Measurements from ENCODE around the gene AKAP8L. TPM values are rescaled to one million over a fixed set of nuclear protein-coding genes. Genes with fewer than 3 reads are reported as not detected.

AKAP8L gene
- polyA plus RNA-seq, 2 donors, result 37.9 to 75.5 TPM

- no peaks in the 10 kb centered on the region for H3K9me3 ChIP-seq (ENCODE audit: control insufficient read depth in 2 of 2, insufficient read depth in 1 of 2, low read depth in 1 of 2, low read length in 1 of 2)
- H3K27ac ChIP-seq (ENCODE audit: low read depth in 2 of 2, low read length in 1 of 2), result peak overlapping the region; percentile 13 to 67
- 4 to 8% methylated on average over 32 to 43 of the region's 43 CpGs for WGBS, 2 donors
- peak overlapping the region; percentile 43 to 66 for H3K4me3 ChIP-seq (ENCODE audit: low read depth in 1 of 2, low read length in 2 of 2)
- no peaks in the 10 kb centered on the region for H3K36me3 ChIP-seq (ENCODE audit: control insufficient read depth in 2 of 2, insufficient read depth in 2 of 2, low read length in 1 of 2)
- peaks cover 10 to 13% of the 10 kb centered on the region in 2 donors for H3K4me1 ChIP-seq (ENCODE audit: control insufficient read depth in 2 of 2, insufficient read depth in 2 of 2, low read length in 1 of 2)
- no peaks in the 10 kb centered on the region for H3K27me3 ChIP-seq (ENCODE audit: control insufficient read depth in 1 of 2, insufficient read depth in 2 of 2, low read length in 2 of 2)
Observed at GRCh38 chr19:15448778-15449619, 30.2 kb upstream of the AKAP8L start.

GRCh38 chr19:15448044-15448777 is 29.4 kb upstream of the AKAP8L start:
- Histone ChIP-seq H3K27ac (ENCODE audit: low read depth in 2 of 2, low read length in 1 of 2) (no peak overlapping the region), H3K4me3 (ENCODE audit: low read depth in 1 of 2, low read length in 2 of 2) (no peak overlapping the region), H3K9me3 (ENCODE audit: control insufficient read depth in 2 of 2, insufficient read depth in 1 of 2, low read depth in 1 of 2, low read length in 1 of 2) (no peaks in the 10 kb centered on the region), H3K36me3 (ENCODE audit: control insufficient read depth in 2 of 2, insufficient read depth in 2 of 2, low read length in 1 of 2) (no peaks in the 10 kb centered on the region), H3K4me1 (ENCODE audit: control insufficient read depth in 2 of 2, insufficient read depth in 2 of 2, low read length in 1 of 2) (peaks cover 8 to 13% of the 10 kb centered on the region in 2 donors), H3K27me3 (ENCODE audit: control insufficient read depth in 1 of 2, insufficient read depth in 2 of 2, low read length in 2 of 2) (no peaks in the 10 kb centered on the region)
- WGBS, 2 donors, result 59 to 63% methylated on average over 17 of the region's 17 CpGs

GRCh38 chr19:15447057-15447456 is 28.3 kb upstream of the AKAP8L start:
- H3K4me1 ChIP-seq (ENCODE audit: control insufficient read depth in 2 of 2, insufficient read depth in 2 of 2, low read length in 1 of 2), result peaks cover 2 to 5% of the 10 kb centered on the region in 2 donors

GRCh38 chr19:15445807-15446376 is 27.1 kb upstream of the AKAP8L start:
- Histone ChIP-seq H3K36me3 (ENCODE audit: control insufficient read depth in 2 of 2, insufficient read depth in 2 of 2, low read length in 1 of 2) (no peaks in the 10 kb centered on the region), H3K27ac (ENCODE audit: low read depth in 2 of 2, low read length in 1 of 2) (no peak overlapping the region), H3K27me3 (ENCODE audit: control insufficient read depth in 1 of 2, insufficient read depth in 2 of 2, low read length in 2 of 2) (no peaks in the 10 kb centered on the region), H3K4me1 (ENCODE audit: control insufficient read depth in 2 of 2, insufficient read depth in 2 of 2, low read length in 1 of 2) (peaks cover 2 to 5% of the 10 kb centered on the region in 2 donors), H3K4me3 (ENCODE audit: low read depth in 1 of 2, low read length in 2 of 2) (no peak overlapping the region), H3K9me3 (ENCODE audit: control insufficient read depth in 2 of 2, insufficient read depth in 1 of 2, low read depth in 1 of 2, low read length in 1 of 2) (no peaks in the 10 kb centered on the region)
- WGBS, 2 donors, result 72 to 74% methylated on average over 7 of the region's 7 CpGs

More at GRCh38 chr19:15447057-15447456, 28.3 kb upstream of the AKAP8L start:
- WGBS, 2 donors, result 84 to 92% methylated on average over 4 of the region's 4 CpGs
- H3K9me3 ChIP-seq (ENCODE audit: control insufficient read depth in 2 of 2, insufficient read depth in 1 of 2, low read depth in 1 of 2, low read length in 1 of 2), result no peaks in the 10 kb centered on the region
- H3K27me3 ChIP-seq (ENCODE audit: control insufficient read depth in 1 of 2, insufficient read depth in 2 of 2, low read length in 2 of 2), result no peaks in the 10 kb centered on the region
- no peak overlapping the region for H3K27ac ChIP-seq (ENCODE audit: low read depth in 2 of 2, low read length in 1 of 2)
- H3K4me3 ChIP-seq (ENCODE audit: low read depth in 1 of 2, low read length in 2 of 2), result no peak overlapping the region
- H3K36me3 ChIP-seq (ENCODE audit: control insufficient read depth in 2 of 2, insufficient read depth in 2 of 2, low read length in 1 of 2), result no peaks in the 10 kb centered on the region

- no peaks in the 10 kb centered on the region for H3K9me3 ChIP-seq (ENCODE audit: control insufficient read depth in 2 of 2, insufficient read depth in 1 of 2, low read depth in 1 of 2, low read length in 1 of 2)
- peaks cover 2 to 5% of the 10 kb centered on the region in 2 donors for H3K4me1 ChIP-seq (ENCODE audit: control insufficient read depth in 2 of 2, insufficient read depth in 2 of 2, low read length in 1 of 2)
- H3K4me3 ChIP-seq (ENCODE audit: low read depth in 1 of 2, low read length in 2 of 2), result no peak overlapping the region
- H3K36me3 ChIP-seq (ENCODE audit: control insufficient read depth in 2 of 2, insufficient read depth in 2 of 2, low read length in 1 of 2), result no peaks in the 10 kb centered on the region
- H3K27me3 ChIP-seq (ENCODE audit: control insufficient read depth in 1 of 2, insufficient read depth in 2 of 2, low read length in 2 of 2), result no peaks in the 10 kb centered on the region
- 88 to 91% methylated on average over 9 of the region's 9 CpGs for WGBS, 2 donors
- H3K27ac ChIP-seq (ENCODE audit: low read depth in 2 of 2, low read length in 1 of 2), result no peak overlapping the region
Observed at GRCh38 chr19:15445227-15445605, 26.4 kb upstream of the AKAP8L start.

GRCh38 chr19:15444505-15445226 is 25.9 kb upstream of the AKAP8L start:
- H3K4me3 ChIP-seq (ENCODE audit: low read depth in 1 of 2, low read length in 2 of 2), result no peak overlapping the region
- no peaks in the 10 kb centered on the region for H3K9me3 ChIP-seq (ENCODE audit: control insufficient read depth in 2 of 2, insufficient read depth in 1 of 2, low read depth in 1 of 2, low read length in 1 of 2)
- H3K36me3 ChIP-seq (ENCODE audit: control insufficient read depth in 2 of 2, insufficient read depth in 2 of 2, low read length in 1 of 2), result no peaks in the 10 kb centered on the region
- WGBS, 2 donors, result 85 to 91% methylated on average over 15 of the region's 15 CpGs
- H3K27me3 ChIP-seq (ENCODE audit: control insufficient read depth in 1 of 2, insufficient read depth in 2 of 2, low read length in 2 of 2), result no peaks in the 10 kb centered on the region
- peaks cover 0 to 5% of the 10 kb centered on the region in 2 donors for H3K4me1 ChIP-seq (ENCODE audit: control insufficient read depth in 2 of 2, insufficient read depth in 2 of 2, low read length in 1 of 2)
- no peak overlapping the region for H3K27ac ChIP-seq (ENCODE audit: low read depth in 2 of 2, low read length in 1 of 2)

- no peaks in the 10 kb centered on the region for H3K9me3 ChIP-seq (ENCODE audit: control insufficient read depth in 2 of 2, insufficient read depth in 1 of 2, low read depth in 1 of 2, low read length in 1 of 2)
- no peaks in the 10 kb centered on the region for H3K36me3 ChIP-seq (ENCODE audit: control insufficient read depth in 2 of 2, insufficient read depth in 2 of 2, low read length in 1 of 2)
- H3K27ac ChIP-seq (ENCODE audit: low read depth in 2 of 2, low read length in 1 of 2), result no peak overlapping the region
- H3K4me1 ChIP-seq (ENCODE audit: control insufficient read depth in 2 of 2, insufficient read depth in 2 of 2, low read length in 1 of 2), result no peaks in the 10 kb centered on the region
- H3K4me3 ChIP-seq (ENCODE audit: low read depth in 1 of 2, low read length in 2 of 2), result no peak overlapping the region
- no peaks in the 10 kb centered on the region for H3K27me3 ChIP-seq (ENCODE audit: control insufficient read depth in 1 of 2, insufficient read depth in 2 of 2, low read length in 2 of 2)
- WGBS, 2 donors, result 40 to 49% methylated on average over 10 of the region's 10 CpGs
Observed at GRCh38 chr19:15443838-15444237, 25.1 kb upstream of the AKAP8L start.

GRCh38 chr19:15443325-15443724 is 24.5 kb upstream of the AKAP8L start:
- Histone ChIP-seq H3K9me3 (ENCODE audit: control insufficient read depth in 2 of 2, insufficient read depth in 1 of 2, low read depth in 1 of 2, low read length in 1 of 2) (no peaks in the 10 kb centered on the region), H3K4me3 (ENCODE audit: low read depth in 1 of 2, low read length in 2 of 2) (no peak overlapping the region), H3K27me3 (ENCODE audit: control insufficient read depth in 1 of 2, insufficient read depth in 2 of 2, low read length in 2 of 2) (no peaks in the 10 kb centered on the region), H3K36me3 (ENCODE audit: control insufficient read depth in 2 of 2, insufficient read depth in 2 of 2, low read length in 1 of 2) (no peaks in the 10 kb centered on the region), H3K27ac (ENCODE audit: low read depth in 2 of 2, low read length in 1 of 2) (no peak overlapping the region), H3K4me1 (ENCODE audit: control insufficient read depth in 2 of 2, insufficient read depth in 2 of 2, low read length in 1 of 2) (no peaks in the 10 kb centered on the region)
- 94 to 97% methylated on average over 3 of the region's 3 CpGs for whole genome bisulfite sequencing, 2 donors
